Colonic mucosa (tissue), 4 donors: ENCODE measurements around the gene ABHD2. TPM values are rescaled to one million over a fixed set of nuclear protein-coding genes. Genes with fewer than 3 reads are reported as not detected.

ENCODE experiments used
- DNase-seq: peaks from one replicate; pipeline ENCODE4 v3.0.0-alpha.2; 2020
- H3K27ac ChIP-seq: fragments of 200-600 bp; one replicate; pipeline ENCODE4 v1.8.0; 2021
- H3K27me3 ChIP-seq: fragments of 200-600 bp; one replicate; pipeline ENCODE4 v1.8.0; 2021
- H3K36me3 ChIP-seq: fragments of 200-600 bp; one replicate; pipeline ENCODE4 v1.8.0; 2021
- H3K4me1 ChIP-seq: fragments of 200-600 bp; one replicate; pipeline ENCODE4 v1.8.0; 2021; ENCODE audit warnings: mild to moderate bottlenecking
- H3K4me3 ChIP-seq: fragments of 200-600 bp; one replicate; pipeline ENCODE4 v1.8.0; 2021
- H3K9ac ChIP-seq, 2 donors: one replicate each; pipeline ENCODE4 v1.7.0; 2013; ENCODE audit warnings: control low read depth in 2 of 2, low read depth in 2 of 2, low read length in 2 of 2
- H3K9me3 ChIP-seq: fragments of 200-600 bp; one replicate; pipeline ENCODE4 v1.8.0; 2021
- CTCF ChIP-seq: fragments of 200-600 bp; IDR thresholded peaks from one replicate; pipeline ENCODE4 v1.8.0; 2022; ENCODE audit warnings: antibody characterized with exemption, mild to moderate bottlenecking
- intact Hi-C: fragments of 100-400 bp; cut with DNase I; formaldehyde crosslinking; loops from one replicate; pipeline ENCODE4 v1.14.1; 2022
- total RNA-seq, 2 donors: library from RNA; stranded (reverse); fragmentation: NEBNext Ultra II Directional in 1 of 2; extraction: Animal tissue kit (Norgen Biotek cat#: 25700) in 1 of 2; gene quantifications; one replicate each; pipeline ENCODE4 v1.2.1, GENCODE V29; 2021
- donor health status: healthy.
- donor health status: DM: no; HTN: no; CAD: no.
- donor health status: DM: no; HTN: no; CAD: no.

Gene ABHD2
- total RNA-seq, 2 donors from 2014 or later = 71.5 to 86.7 TPM

GRCh38 chr15:89136078-89136806 lies 48.0 kb downstream of the ABHD2 start:
- no peak for DNase-seq
- Histone ChIP-seq H3K9me3 (no peaks in the 10 kb centered on the region), H3K4me3 (no peak overlapping the region), H3K4me1 (peaks cover 6% of the 10 kb centered on the region), H3K27ac (peak overlapping the region; percentile 31), H3K27me3 (no peaks in the 10 kb centered on the region), H3K9ac (no peak overlapping the region), H3K36me3 (no peaks in the 10 kb centered on the region)
- TF ChIP-seq CTCF = no peak
- intact Hi-C loops = no loop called here

- no peaks in the 10 kb centered on the region for H3K9me3 ChIP-seq
- DNase-seq = no peak
- H3K36me3 ChIP-seq = no peaks in the 10 kb centered on the region
- peak overlapping the region; percentile 31 for H3K27ac ChIP-seq
- H3K4me3 ChIP-seq = no peak overlapping the region
- no peaks in the 10 kb centered on the region for H3K27me3 ChIP-seq
- H3K9ac ChIP-seq = peak overlapping the region in 1 of 2 donors; percentile 27
- TF ChIP-seq CTCF = no peak
- peaks cover 6% of the 10 kb centered on the region for H3K4me1 ChIP-seq
- intact Hi-C loops = no loop called here
These were observed 48.8 kb downstream of the ABHD2 start for GRCh38 chr15:89136818-89137772.

- Histone ChIP-seq H3K36me3 (no peaks in the 10 kb centered on the region), H3K9me3 (no peaks in the 10 kb centered on the region), H3K27ac (peak overlapping the region; percentile 31), H3K9ac (no peak overlapping the region), H3K4me3 (no peak overlapping the region), H3K4me1 (peaks cover 6% of the 10 kb centered on the region), H3K27me3 (no peaks in the 10 kb centered on the region)
- no peak for TF ChIP-seq CTCF
- intact Hi-C loops = no loop called here
- DNase-seq = no peak
These were observed 49.7 kb downstream of the ABHD2 start for GRCh38 chr15:89137926-89138325.

GRCh38 chr15:89138999-89139612 lies 50.9 kb downstream of the ABHD2 start:
- H3K27ac ChIP-seq = no peak overlapping the region
- intact Hi-C loops = no loop called here
- no peaks in the 10 kb centered on the region for H3K9me3 ChIP-seq
- H3K9ac ChIP-seq = no peak overlapping the region
- no peak for TF ChIP-seq CTCF
- no peak for DNase-seq
- H3K4me1 ChIP-seq = peaks cover 6% of the 10 kb centered on the region
- H3K4me3 ChIP-seq = no peak overlapping the region
- no peaks in the 10 kb centered on the region for H3K36me3 ChIP-seq
- no peaks in the 10 kb centered on the region for H3K27me3 ChIP-seq
